ENCODE data around the gene CLCN7.

The CLCN7 gene

DNA sequence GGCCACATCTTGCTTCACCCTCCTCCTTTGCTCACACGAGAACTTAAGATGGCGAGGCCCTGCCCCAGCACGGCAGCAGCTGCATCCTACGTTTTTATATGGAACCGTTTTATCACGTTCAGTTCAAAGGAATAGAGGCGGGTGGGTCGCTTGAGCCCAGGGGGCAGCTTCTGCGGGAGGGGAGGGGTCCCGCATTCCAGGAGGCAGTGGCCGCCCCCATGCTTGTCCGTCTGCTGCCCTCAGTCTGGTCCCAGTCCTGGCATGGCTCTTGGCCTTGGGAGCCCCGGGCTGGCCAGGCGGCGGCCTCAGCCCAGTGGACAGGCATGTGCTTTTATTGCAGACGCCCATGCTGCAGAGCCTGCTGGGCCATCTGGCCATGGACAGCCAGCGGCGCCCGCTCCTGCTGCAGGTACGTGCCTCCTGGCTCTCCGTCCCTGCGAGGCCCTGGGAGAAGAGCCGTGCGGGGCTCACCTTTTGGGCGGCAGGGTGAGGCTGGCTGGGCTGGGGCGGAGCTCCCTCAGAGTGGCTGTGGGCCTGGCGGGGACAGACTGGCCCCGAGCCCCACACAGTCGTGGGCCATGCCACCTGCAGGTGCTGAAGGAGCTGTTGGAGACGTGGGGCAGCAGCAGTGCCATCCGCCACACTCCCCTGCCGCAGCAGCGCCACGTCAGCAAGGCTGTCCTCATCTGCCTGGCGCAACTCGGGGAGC, 25.1 kb upstream of the CLCN7 start:
- peaks cover 47 to 91% of the 10 kb centered on the region in 2 donors for H3K36me3 ChIP-seq (replicated peaks in 1 of 2; ENCODE audit: control insufficient read depth in 2 of 2, insufficient read depth in 2 of 2, low read length in 2 of 2)

GRCh38 chr16:1498899-1499676, 24.3 kb upstream of the CLCN7 start:
- peaks cover 19% of the 10 kb centered on the region for H3K79me1 ChIP-seq (ENCODE audit: low read depth, low read length)
- no peak for DNase-seq (ENCODE audit: low spot score)
- H2BK5ac ChIP-seq (ENCODE audit: low read length): no peak overlapping the region
- no peak overlapping the region for H4K8ac ChIP-seq (ENCODE audit: low read depth, low read length)
- peaks cover 3 to 5% of the 10 kb centered on the region in 2 donors for H3K4me1 ChIP-seq (ENCODE audit: control insufficient read depth in 2 of 2, insufficient read depth in 1 of 2, low read depth in 1 of 2, low read length in 2 of 2)
- no peaks in the 10 kb centered on the region for H3K27me3 ChIP-seq (ENCODE audit: control insufficient read depth in 3 of 3, insufficient read depth in 3 of 3, low read depth in 1 of 3, low read length in 3 of 3)
- H2BK12ac ChIP-seq (ENCODE audit: low read length): no peak overlapping the region
- WGBS, 2 donors (ENCODE audit: extremely low coverage in 2 of 2, insufficient read length in 2 of 2, insufficient replicate concordance in 1 of 2): no CpG with 5 or more reads among the region's 35 CpGs
- H3K18ac ChIP-seq (ENCODE audit: low read length): no peak overlapping the region
- peaks cover 52 to 96% of the 10 kb centered on the region in 2 donors for H3K36me3 ChIP-seq (replicated peaks in 1 of 2; ENCODE audit: control insufficient read depth in 2 of 2, insufficient read depth in 2 of 2, low read length in 2 of 2)
- H2BK120ac ChIP-seq (ENCODE audit: low read depth, low read length): no peak overlapping the region
- H3K4me2 ChIP-seq (ENCODE audit: insufficient read depth, low read length, poor library complexity, severe bottlenecking): no peak overlapping the region
- no peak overlapping the region for H2BK15ac ChIP-seq (ENCODE audit: low read length)
- no peak overlapping the region for H3K27ac ChIP-seq (replicated peaks; ENCODE audit: low read length)
- no peak overlapping the region for H3K14ac ChIP-seq (ENCODE audit: low read length)
- H4K91ac ChIP-seq (ENCODE audit: low read depth, low read length, poor library complexity): no peak overlapping the region
- no peak overlapping the region for H3K23ac ChIP-seq (ENCODE audit: low read depth, low read length, poor library complexity)
- H3K9me3 ChIP-seq (replicated peaks in 1 of 2; ENCODE audit: control insufficient read depth in 2 of 2, insufficient read depth in 1 of 2, low read depth in 1 of 2, low read length in 2 of 2): peaks cover 0 to 3% of the 10 kb centered on the region in 2 donors
- H3K4me3 ChIP-seq (ENCODE audit: low read length in 2 of 2): no peak overlapping the region
- H3K9ac ChIP-seq (ENCODE audit: low read depth, low read length, poor library complexity): no peak overlapping the region
- no peak overlapping the region for H2AK5ac ChIP-seq (ENCODE audit: low read depth, low read length)
- H2AFZ ChIP-seq (ENCODE audit: low read length): no peak overlapping the region
- no peak overlapping the region for H3K4ac ChIP-seq (ENCODE audit: low read length)

More for the DNA sequence above, 25.1 kb upstream of the CLCN7 start:
- H4K8ac ChIP-seq (ENCODE audit: low read depth, low read length): peak overlapping the region; percentile 17
- H3K4ac ChIP-seq (ENCODE audit: low read length): no peak overlapping the region
- H4K91ac ChIP-seq (ENCODE audit: low read depth, low read length, poor library complexity): peak overlapping the region; percentile 12
- no peak overlapping the region for H3K27ac ChIP-seq (replicated peaks; ENCODE audit: low read length)
- H3K23ac ChIP-seq (ENCODE audit: low read depth, low read length, poor library complexity): no peak overlapping the region
- no peak overlapping the region for H2BK15ac ChIP-seq (ENCODE audit: low read length)
- H3K4me2 ChIP-seq (ENCODE audit: insufficient read depth, low read length, poor library complexity, severe bottlenecking): no peak overlapping the region
- H3K4me3 ChIP-seq (ENCODE audit: low read length in 2 of 2): peak overlapping the region in 1 of 2 donors; percentile 41
- H2AK5ac ChIP-seq (ENCODE audit: low read depth, low read length): no peak overlapping the region
- H2AFZ ChIP-seq (ENCODE audit: low read length): no peak overlapping the region
- no peaks in the 10 kb centered on the region for H3K27me3 ChIP-seq (ENCODE audit: control insufficient read depth in 3 of 3, insufficient read depth in 3 of 3, low read depth in 1 of 3, low read length in 3 of 3)
- no peak overlapping the region for H2BK5ac ChIP-seq (ENCODE audit: low read length)
- H3K14ac ChIP-seq (ENCODE audit: low read length): no peak overlapping the region
- H2BK120ac ChIP-seq (ENCODE audit: low read depth, low read length): no peak overlapping the region
- no peaks in the 10 kb centered on the region for H3K4me1 ChIP-seq (ENCODE audit: control insufficient read depth in 2 of 2, insufficient read depth in 1 of 2, low read depth in 1 of 2, low read length in 2 of 2)
- peaks cover 12% of the 10 kb centered on the region for H3K79me1 ChIP-seq (ENCODE audit: low read depth, low read length)
- H3K9ac ChIP-seq (ENCODE audit: low read depth, low read length, poor library complexity): peak overlapping the region; percentile 21
- H3K9me3 ChIP-seq (replicated peaks in 1 of 2; ENCODE audit: control insufficient read depth in 2 of 2, insufficient read depth in 1 of 2, low read depth in 1 of 2, low read length in 2 of 2): peaks cover 0 to 3% of the 10 kb centered on the region in 2 donors
- no peak overlapping the region for H3K18ac ChIP-seq (ENCODE audit: low read length)
- no peak for DNase-seq (ENCODE audit: low spot score)
- H2BK12ac ChIP-seq (ENCODE audit: low read length): no peak overlapping the region
- no CpG with 5 or more reads among the region's 36 CpGs for WGBS, 2 donors (ENCODE audit: extremely low coverage in 2 of 2, insufficient read length in 2 of 2, insufficient replicate concordance in 1 of 2)

GRCh38 chr16:1497014-1497598, 22.3 kb upstream of the CLCN7 start:
- Histone ChIP-seq H2BK120ac (ENCODE audit: low read depth, low read length) (no peak overlapping the region), H4K91ac (ENCODE audit: low read depth, low read length, poor library complexity) (no peak overlapping the region), H3K27ac (replicated peaks; ENCODE audit: low read length) (no peak overlapping the region), H2BK5ac (ENCODE audit: low read length) (no peak overlapping the region), H3K4ac (ENCODE audit: low read length) (no peak overlapping the region), H3K79me1 (ENCODE audit: low read depth, low read length) (peaks cover 25% of the 10 kb centered on the region), H3K36me3 (replicated peaks in 1 of 2; ENCODE audit: control insufficient read depth in 2 of 2, insufficient read depth in 2 of 2, low read length in 2 of 2) (peaks cover 39 to 79% of the 10 kb centered on the region in 2 donors), H3K4me2 (ENCODE audit: insufficient read depth, low read length, poor library complexity, severe bottlenecking) (no peak overlapping the region), H3K9ac (ENCODE audit: low read depth, low read length, poor library complexity) (no peak overlapping the region), H2BK15ac (ENCODE audit: low read length) (no peak overlapping the region), H2AK5ac (ENCODE audit: low read depth, low read length) (no peak overlapping the region), H2BK12ac (ENCODE audit: low read length) (no peak overlapping the region), H3K18ac (ENCODE audit: low read length) (no peak overlapping the region), H3K9me3 (replicated peaks in 1 of 2; ENCODE audit: control insufficient read depth in 2 of 2, insufficient read depth in 1 of 2, low read depth in 1 of 2, low read length in 2 of 2) (peaks cover 0 to 2% of the 10 kb centered on the region in 2 donors), H3K23ac (ENCODE audit: low read depth, low read length, poor library complexity) (peak overlapping the region; percentile 2), H3K4me1 (ENCODE audit: control insufficient read depth in 2 of 2, insufficient read depth in 1 of 2, low read depth in 1 of 2, low read length in 2 of 2) (peaks cover 10 to 11% of the 10 kb centered on the region in 2 donors), H3K4me3 (ENCODE audit: low read length in 2 of 2) (no peak overlapping the region), H4K8ac (ENCODE audit: low read depth, low read length) (peak overlapping the region; percentile 3), H2AFZ (ENCODE audit: low read length) (no peak overlapping the region), H3K27me3 (ENCODE audit: control insufficient read depth in 3 of 3, insufficient read depth in 3 of 3, low read depth in 1 of 3, low read length in 3 of 3) (no peaks in the 10 kb centered on the region), H3K14ac (ENCODE audit: low read length) (no peak overlapping the region)
- WGBS, 2 donors (ENCODE audit: extremely low coverage in 2 of 2, insufficient read length in 2 of 2, insufficient replicate concordance in 1 of 2): no CpG with 5 or more reads among the region's 21 CpGs
- DNase-seq (ENCODE audit: low spot score): no peak

GRCh38 chr16:1496464-1496863, 21.6 kb upstream of the CLCN7 start:
- H3K79me1 ChIP-seq (ENCODE audit: low read depth, low read length): peaks cover 25% of the 10 kb centered on the region
- no peak overlapping the region for H2BK12ac ChIP-seq (ENCODE audit: low read length)
- H3K27me3 ChIP-seq (ENCODE audit: control insufficient read depth in 3 of 3, insufficient read depth in 3 of 3, low read depth in 1 of 3, low read length in 3 of 3): no peaks in the 10 kb centered on the region
- no peak overlapping the region for H2AK5ac ChIP-seq (ENCODE audit: low read depth, low read length)
- H4K91ac ChIP-seq (ENCODE audit: low read depth, low read length, poor library complexity): no peak overlapping the region
- H3K4me1 ChIP-seq (ENCODE audit: control insufficient read depth in 2 of 2, insufficient read depth in 1 of 2, low read depth in 1 of 2, low read length in 2 of 2): peaks cover 10 to 11% of the 10 kb centered on the region in 2 donors
- H3K27ac ChIP-seq (replicated peaks; ENCODE audit: low read length): no peak overlapping the region
- no peak overlapping the region for H2BK15ac ChIP-seq (ENCODE audit: low read length)
- H3K4me2 ChIP-seq (ENCODE audit: insufficient read depth, low read length, poor library complexity, severe bottlenecking): no peak overlapping the region
- H3K9me3 ChIP-seq (replicated peaks in 1 of 2; ENCODE audit: control insufficient read depth in 2 of 2, insufficient read depth in 1 of 2, low read depth in 1 of 2, low read length in 2 of 2): no peaks in the 10 kb centered on the region
- H2BK120ac ChIP-seq (ENCODE audit: low read depth, low read length): no peak overlapping the region
- no peak overlapping the region for H4K8ac ChIP-seq (ENCODE audit: low read depth, low read length)
- H3K18ac ChIP-seq (ENCODE audit: low read length): no peak overlapping the region
- no peak overlapping the region for H2BK5ac ChIP-seq (ENCODE audit: low read length)
- no peak overlapping the region for H3K23ac ChIP-seq (ENCODE audit: low read depth, low read length, poor library complexity)
- H2AFZ ChIP-seq (ENCODE audit: low read length): no peak overlapping the region
- no CpG with 5 or more reads among the region's 25 CpGs for WGBS, 2 donors (ENCODE audit: extremely low coverage in 2 of 2, insufficient read length in 2 of 2, insufficient replicate concordance in 1 of 2)
- H3K36me3 ChIP-seq (replicated peaks in 1 of 2; ENCODE audit: control insufficient read depth in 2 of 2, insufficient read depth in 2 of 2, low read length in 2 of 2): peaks cover 33 to 73% of the 10 kb centered on the region in 2 donors
- no peak overlapping the region for H3K4me3 ChIP-seq (ENCODE audit: low read length in 2 of 2)
- DNase-seq (ENCODE audit: low spot score): no peak
- H3K9ac ChIP-seq (ENCODE audit: low read depth, low read length, poor library complexity): no peak overlapping the region
- no peak overlapping the region for H3K14ac ChIP-seq (ENCODE audit: low read length)
- H3K4ac ChIP-seq (ENCODE audit: low read length): no peak overlapping the region

All from neuronal stem cell (in vitro differentiated cells).